Psoas muscle (tissue), 8 donors: ENCODE data around the gene LEFTY1. TPM values are rescaled to one million over a fixed set of nuclear protein-coding genes. Genes with fewer than 3 reads are reported as not detected.
"Not testable (repeated sequence)": the region's sequence is repeated elsewhere in the genome, so short reads cannot be mapped to it uniquely, and the experiment has no call there.

ENCODE experiments used
- ATAC-seq, 4 donors: fragments of 200-7000 bp; cut with Tn5 transposase; one replicate each; pipeline ENCODE4 v1.9.1; 2020; ENCODE audit warnings: moderate library complexity in 3 of 4, mild to moderate bottlenecking in 2 of 4
- DNase-seq, 2 donors: peaks; one replicate each; pipeline ENCODE4 v3.0.0-alpha.2; 2020
- H3K27ac ChIP-seq: fragments of 200-600 bp; one replicate; pipeline ENCODE4 v1.8.0; 2022
- H3K27me3 ChIP-seq, 3 donors: fragments of 200-600 bp in 1 of 3; one replicate each; pipeline versions ENCODE4 v1.6.1 to v1.8.0; 2013 to 2022; ENCODE audit warnings: low read length in 2 of 3, mild to moderate bottlenecking in 2 of 3, moderate library complexity in 1 of 3; ENCODE audit not compliant: insufficient read depth in 3 of 3
- H3K36me3 ChIP-seq, 2 donors: fragments of 200-600 bp in 1 of 2; one replicate each; pipeline versions ENCODE4 v1.6.1 to v1.8.0; 2013 to 2022; ENCODE audit warnings: low read depth in 1 of 2, mild to moderate bottlenecking in 1 of 2, moderate library complexity in 1 of 2; ENCODE audit not compliant: insufficient read depth in 1 of 2
- H3K4me1 ChIP-seq: fragments of 200-600 bp; one replicate; pipeline ENCODE4 v1.8.0; 2022
- H3K4me3 ChIP-seq: fragments of 200-600 bp; one replicate; pipeline ENCODE4 v1.8.0; 2022; ENCODE audit warnings: mild to moderate bottlenecking
- H3K9me3 ChIP-seq: fragments of 200-600 bp; one replicate; pipeline ENCODE4 v1.8.0; 2022
- CTCF ChIP-seq: fragments of 200-600 bp; IDR thresholded peaks from one replicate; pipeline ENCODE4 v1.8.0; 2022; ENCODE audit warnings: antibody characterized with exemption
- WGBS, 3 donors: extraction: QIAGEN DNeasy Blood & Tissue Kit; methylation state at CpG; one replicate each; pipeline versions ENCODE4 v1.1.6 to v1.1.7; 2013; 5-methylcytosine and 5-hydroxymethylcytosine counted together
- intact Hi-C, 2 donors: fragments of 100-400 bp; cut with DNase I; formaldehyde crosslinking; loops; one replicate each; pipeline versions ENCODE4 v1.11.0 to v1.14.2; 2022
- polyA plus RNA-seq, 3 donors: library from polyadenylated mRNA; stranded (reverse); fragments of 200-250 nt; gene quantifications; one replicate each; pipeline ENCODE4 v1.2.3, GENCODE V29; 2013
- total RNA-seq, 4 donors: library from RNA; stranded (reverse); fragmentation: NEBNext Ultra II Directional in 2 of 4; extraction: Animal tissue kit (Norgen Biotek cat#: 25700) in 2 of 4; gene quantifications; one replicate each; pipeline versions ENCODE4 v1.2.1 to v1.2.4, GENCODE V29; 2021 to 2023
- donor health status: healthy with polysubstance abuse.
- donor health status: DM: no; HTN: no; CAD: no; lungs with moderate emphysema.
- donor health status: Bipolar disorder and iron deficiency.
- donor health status: healthy.
- donor health status: DM: yes; HTN: yes; CAD: no.
- donor health status: DM: no; HTN: no; CAD: no.
- donor health status: DM: no; HTN: no; CAD: no.
- donor health status: DM: yes; HTN: yes; CAD: no.

LEFTY1 gene
- total and polyA plus RNA-seq, 7 donors = 0.08 to 0.26 (median 0.13) TPM; not detected in 4

GRCh38 chr1:225934711-225935110 lies 45.8 kb upstream of the LEFTY1 start:
- intact Hi-C loops = no loop called here
- DNase-seq (no peak), ATAC-seq (no peak)
- Histone ChIP-seq H3K9me3 (no peaks in the 10 kb centered on the region), H3K27me3 (no peaks in the 10 kb centered on the region), H3K4me1 (no peaks in the 10 kb centered on the region), H3K4me3 (no peak overlapping the region), H3K36me3 (no peaks in the 10 kb centered on the region), H3K27ac (no peak overlapping the region)
- no peak for TF ChIP-seq CTCF
- 96 to 98% (median 96%) methylated on average over 5 of the region's 5 CpGs for WGBS, 3 donors

GRCh38 chr1:225933072-225933471 lies 44.1 kb upstream of the LEFTY1 start:
- Histone ChIP-seq H3K4me3 (no peak overlapping the region), H3K27ac (no peak overlapping the region), H3K36me3 (no peaks in the 10 kb centered on the region), H3K4me1 (no peaks in the 10 kb centered on the region), H3K27me3 (no peaks in the 10 kb centered on the region), H3K9me3 (no peaks in the 10 kb centered on the region)
- no peak for DNase-seq
- 90 to 92% (median 92%) methylated on average over 2 of the region's 2 CpGs for WGBS, 3 donors
- no peak for TF ChIP-seq CTCF
- ATAC-seq = no peak
- intact Hi-C loops = no loop called here

GRCh38 chr1:225931270-225932136 lies 42.6 kb upstream of the LEFTY1 start:
- intact Hi-C loops = no loop called here
- Histone ChIP-seq H3K27ac (no peak overlapping the region), H3K9me3 (no peaks in the 10 kb centered on the region), H3K27me3 (no peaks in the 10 kb centered on the region), H3K4me3 (no peak overlapping the region), H3K36me3 (no peaks in the 10 kb centered on the region), H3K4me1 (no peaks in the 10 kb centered on the region)
- DNase-seq = no peak
- no peak for TF ChIP-seq CTCF
- ATAC-seq = no peak
- 74 to 89% (median 81%) methylated on average over 5 of the region's 5 CpGs for whole genome bisulfite sequencing, 3 donors

- no peak for TF ChIP-seq CTCF
- ATAC-seq (no peak), DNase-seq (no peak)
- Histone ChIP-seq H3K27me3 (no peaks in the 10 kb centered on the region), H3K9me3 (no peaks in the 10 kb centered on the region), H3K4me3 (no peak overlapping the region), H3K27ac (no peak overlapping the region), H3K4me1 (no peaks in the 10 kb centered on the region), H3K36me3 (no peaks in the 10 kb centered on the region)
- intact Hi-C loops = no loop called here
- 69 to 100% (median 73%) methylated on average over 2 of the region's 2 CpGs for WGBS, 3 donors
Measured at GRCh38 chr1:225930566-225930965, 41.6 kb upstream of the LEFTY1 start.

- intact Hi-C loops, H3K27ac ChIP-seq, ATAC-seq, H3K4me3 ChIP-seq, H3K36me3 ChIP-seq, H3K27me3 ChIP-seq, H3K4me1 ChIP-seq, DNase-seq, H3K9me3 ChIP-seq: not testable (repeated sequence)
- WGBS, 3 donors = 93 to 96% (median 94%) methylated on average over 3 of the region's 3 CpGs
Measured at GRCh38 chr1:225929462-225929861, 40.5 kb upstream of the LEFTY1 start.
